Measurements from ENCODE around the gene IGFL4.

Gene IGFL4

DNA sequence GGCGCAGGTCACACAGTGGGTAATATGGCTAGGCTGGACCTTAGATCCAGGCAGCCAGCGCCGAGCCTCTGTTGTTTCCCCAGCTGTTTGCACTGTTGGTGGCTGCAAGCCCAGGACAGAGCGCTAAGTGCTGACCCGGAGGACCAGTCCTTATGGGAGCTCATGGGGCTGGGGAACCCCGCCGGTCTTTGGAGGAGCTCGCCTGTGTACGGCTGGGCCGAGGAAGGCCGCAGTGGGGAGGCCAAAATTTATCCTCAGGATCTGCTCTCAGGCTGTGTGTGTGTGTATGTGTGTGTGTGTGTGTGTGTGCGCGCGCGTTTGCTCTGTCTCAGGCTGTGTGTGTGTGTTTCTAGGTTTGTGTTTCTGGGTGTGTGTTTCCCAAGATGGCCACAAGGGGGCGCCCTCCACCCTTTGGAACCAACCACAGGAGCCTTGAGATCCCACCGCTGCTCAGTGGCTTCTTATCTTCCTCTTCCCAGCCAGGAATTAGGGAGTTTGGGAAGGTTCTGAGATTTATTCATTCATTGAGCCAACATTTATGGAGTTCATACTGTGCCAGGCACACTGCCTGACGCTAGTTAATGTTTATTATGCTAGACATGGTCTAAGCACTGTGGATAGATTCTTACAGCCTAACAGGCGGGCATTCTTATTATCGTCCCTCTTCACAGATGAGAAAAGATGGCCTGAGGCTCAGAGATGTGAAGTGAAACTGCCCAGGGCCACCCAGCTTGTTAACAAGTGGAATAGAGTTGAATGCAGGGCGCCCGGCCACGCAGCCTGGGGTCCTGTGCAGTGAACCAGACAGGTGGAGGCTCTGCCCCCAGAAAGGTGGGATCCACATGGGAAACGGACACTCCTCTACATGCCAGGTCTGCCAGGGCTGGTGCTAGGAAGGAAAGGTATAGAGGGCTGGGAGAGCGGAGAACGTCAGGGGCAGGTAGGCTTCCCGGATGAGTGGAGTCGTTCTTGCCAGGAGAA is 31.0 kb downstream of the IGFL4 start:
- no peak overlapping the region for H3K4me3 ChIP-seq (ENCODE audit: control insufficient read depth, low read depth, low read length)
- DNase-seq (ENCODE audit: low read depth) = no peak
- TF ChIP-seq, protein P1, sequence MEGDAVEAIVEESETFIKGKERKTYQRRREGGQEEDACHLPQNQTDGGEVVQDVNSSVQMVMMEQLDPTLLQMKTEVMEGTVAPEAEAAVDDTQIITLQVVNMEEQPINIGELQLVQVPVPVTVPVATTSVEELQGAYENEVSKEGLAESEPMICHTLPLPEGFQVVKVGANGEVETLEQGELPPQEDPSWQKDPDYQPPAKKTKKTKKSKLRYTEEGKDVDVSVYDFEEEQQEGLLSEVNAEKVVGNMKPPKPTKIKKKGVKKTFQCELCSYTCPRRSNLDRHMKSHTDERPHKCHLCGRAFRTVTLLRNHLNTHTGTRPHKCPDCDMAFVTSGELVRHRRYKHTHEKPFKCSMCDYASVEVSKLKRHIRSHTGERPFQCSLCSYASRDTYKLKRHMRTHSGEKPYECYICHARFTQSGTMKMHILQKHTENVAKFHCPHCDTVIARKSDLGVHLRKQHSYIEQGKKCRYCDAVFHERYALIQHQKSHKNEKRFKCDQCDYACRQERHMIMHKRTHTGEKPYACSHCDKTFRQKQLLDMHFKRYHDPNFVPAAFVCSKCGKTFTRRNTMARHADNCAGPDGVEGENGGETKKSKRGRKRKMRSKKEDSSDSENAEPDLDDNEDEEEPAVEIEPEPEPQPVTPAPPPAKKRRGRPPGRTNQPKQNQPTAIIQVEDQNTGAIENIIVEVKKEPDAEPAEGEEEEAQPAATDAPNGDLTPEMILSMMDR (IDR thresholded peaks at IDR 0.05; ENCODE audit: control insufficient read depth, insufficient read depth, low read depth, low read length, missing control alignments) = peak; percentile 84

DNA sequence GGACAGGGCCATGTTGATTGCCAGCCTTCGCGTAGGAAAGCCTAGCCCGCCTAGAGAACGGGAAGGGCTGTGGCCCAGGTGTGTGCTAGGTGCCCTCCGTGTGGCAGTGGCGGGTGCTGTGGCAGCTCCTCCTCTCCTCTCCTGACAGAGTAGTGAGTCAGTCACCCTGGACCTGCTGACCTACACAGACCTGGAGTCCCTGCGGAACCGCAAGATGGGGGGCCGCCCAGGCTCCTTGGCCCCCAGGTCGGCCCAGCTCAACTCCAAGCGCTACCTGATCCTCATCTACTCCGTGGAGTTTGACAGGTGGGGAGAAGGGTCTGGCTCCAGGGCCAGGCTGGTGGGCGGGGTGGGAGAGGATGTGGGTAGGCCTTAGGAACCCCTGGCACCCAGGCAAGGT is 34.4 kb downstream of the IGFL4 start:
- H3K4me3 ChIP-seq (ENCODE audit: control insufficient read depth, low read depth, low read length) = no peak overlapping the region
- TF ChIP-seq, protein P1 (IDR thresholded peaks at IDR 0.05; ENCODE audit: control insufficient read depth, insufficient read depth, low read depth, low read length, missing control alignments) = no peak
- no peak for DNase-seq (ENCODE audit: low read depth)

DNA sequence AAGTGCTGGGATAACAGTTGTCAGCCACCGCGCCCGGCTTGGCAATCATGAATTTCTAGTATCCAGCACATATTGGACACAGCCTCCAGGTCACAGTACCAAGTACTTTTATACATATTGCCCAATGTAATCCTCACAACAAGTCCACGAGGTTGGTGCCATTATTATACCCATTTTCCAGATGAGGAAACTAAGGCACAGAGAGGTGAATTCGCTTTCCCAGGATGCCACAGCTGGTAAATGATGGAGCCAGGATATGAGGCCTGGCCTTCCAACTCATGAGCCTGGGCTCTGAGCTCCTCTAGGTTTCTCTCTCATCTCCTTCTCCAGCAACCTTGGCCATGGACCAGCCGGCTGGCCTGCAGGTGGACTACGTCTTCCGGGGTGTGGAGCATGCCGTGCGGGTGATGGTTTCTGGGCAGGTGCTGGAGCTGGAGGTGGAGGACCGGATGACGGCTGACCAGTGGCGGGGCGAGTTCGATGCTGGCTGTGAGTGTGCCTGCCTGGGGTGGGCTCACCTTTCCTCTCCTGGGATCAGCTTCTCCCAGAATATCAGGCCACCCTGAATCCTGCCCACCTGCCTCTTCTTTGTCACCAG is 38.0 kb downstream of the IGFL4 start:
- no peak overlapping the region for H3K4me3 ChIP-seq (ENCODE audit: control insufficient read depth, low read depth, low read length)
- TF ChIP-seq, protein P1 (IDR thresholded peaks at IDR 0.05; ENCODE audit: control insufficient read depth, insufficient read depth, low read depth, low read length, missing control alignments) = no peak
- DNase-seq (ENCODE audit: low read depth) = no peak

DNA sequence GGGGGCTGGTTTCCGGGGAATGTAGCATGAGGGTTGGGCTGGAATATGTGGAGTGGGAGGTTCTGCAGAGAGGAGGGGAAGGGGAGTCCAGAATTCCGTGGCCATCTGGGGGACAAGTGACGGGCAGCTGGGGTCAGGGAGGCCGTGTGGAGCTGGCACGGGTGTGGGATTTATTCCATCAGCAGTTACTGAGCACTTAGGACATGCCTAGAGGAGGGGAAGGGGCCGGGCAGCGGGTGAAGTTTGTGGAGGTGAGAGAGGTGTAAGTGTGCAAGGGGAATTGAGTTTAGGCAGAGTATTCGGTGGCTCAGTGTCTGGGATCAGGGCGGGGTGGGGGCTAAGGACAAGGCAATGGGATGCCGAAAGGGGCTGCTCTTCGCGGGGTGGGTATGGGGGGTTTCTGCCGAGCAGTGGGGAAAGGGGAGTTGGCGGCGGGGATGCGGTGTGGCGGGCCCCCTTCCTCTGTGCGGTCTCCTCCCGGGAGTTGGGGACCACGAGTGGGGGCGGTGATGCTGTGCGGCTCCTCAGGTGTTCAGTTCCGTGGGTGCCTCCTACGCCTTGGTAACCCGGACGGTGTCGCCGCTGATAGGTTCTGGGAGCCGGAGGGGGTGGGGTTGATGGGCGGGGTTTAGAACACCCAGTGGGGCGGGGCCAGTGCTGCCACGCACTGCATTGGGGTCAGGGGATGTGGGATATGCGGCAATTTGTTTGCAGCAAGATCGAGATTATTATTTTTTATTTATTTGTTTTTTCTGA is 40.1 kb downstream of the IGFL4 start:
- TF ChIP-seq, protein P1 (IDR thresholded peaks at IDR 0.05; ENCODE audit: control insufficient read depth, insufficient read depth, low read depth, low read length, missing control alignments) = no peak
- no peak overlapping the region for H3K4me3 ChIP-seq (ENCODE audit: control insufficient read depth, low read depth, low read length)
- DNase-seq (ENCODE audit: low read depth) = no peak

DNA sequence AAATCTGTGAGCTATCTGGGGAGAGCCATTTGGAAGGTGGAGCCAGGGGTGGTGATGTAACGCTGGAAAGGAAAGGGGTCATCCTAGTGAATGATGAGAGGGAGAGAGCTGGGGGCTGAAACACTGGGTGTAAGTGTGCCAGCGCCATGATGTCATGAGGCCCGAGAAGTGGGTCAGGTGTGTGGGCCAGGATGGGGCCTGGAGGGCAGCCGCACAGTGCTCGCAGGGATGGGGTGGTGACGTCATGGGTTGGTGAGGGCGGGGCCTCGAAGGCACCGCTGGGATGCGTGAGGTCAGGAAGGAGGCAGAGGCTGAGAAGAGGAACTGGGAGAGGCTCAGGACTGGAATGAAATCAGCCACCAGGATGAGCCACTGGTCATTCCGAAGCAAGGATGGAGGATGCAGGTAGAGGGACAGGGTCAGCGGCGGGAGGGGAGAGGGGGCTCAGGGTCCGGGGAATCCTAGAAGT is 41.1 kb downstream of the IGFL4 start:
- H3K4me3 ChIP-seq (ENCODE audit: control insufficient read depth, low read depth, low read length) = no peak overlapping the region

DNA sequence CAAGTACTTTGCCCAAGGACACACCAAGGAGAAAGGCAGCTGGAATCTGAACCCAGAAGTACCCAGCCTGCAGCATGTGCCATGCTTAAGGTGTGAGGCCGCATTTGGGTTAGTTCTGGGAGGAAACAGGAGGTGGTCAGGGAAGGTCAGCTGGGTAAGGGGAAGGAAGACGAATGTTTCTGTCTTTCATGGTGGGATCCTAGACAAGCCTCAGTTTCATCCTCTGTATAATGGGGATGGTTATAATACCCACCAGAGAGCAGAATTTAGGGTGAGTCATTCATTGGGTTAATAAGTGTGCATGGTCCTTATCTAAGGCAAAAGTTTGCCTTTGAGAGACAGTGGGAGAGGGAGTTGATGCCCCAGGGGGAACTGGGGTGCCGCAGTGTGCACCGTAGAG is 42.0 kb downstream of the IGFL4 start:
- DNase-seq (ENCODE audit: low read depth) = no peak
- no peak overlapping the region for H3K4me3 ChIP-seq (ENCODE audit: control insufficient read depth, low read depth, low read length)
- TF ChIP-seq, protein P1 (IDR thresholded peaks at IDR 0.05; ENCODE audit: control insufficient read depth, insufficient read depth, low read depth, low read length, missing control alignments) = no peak

More for the DNA sequence above, 41.1 kb downstream of the IGFL4 start:
- DNase-seq (ENCODE audit: low read depth) = no peak
- TF ChIP-seq, protein P1 (IDR thresholded peaks at IDR 0.05; ENCODE audit: control insufficient read depth, insufficient read depth, low read depth, low read length, missing control alignments) = no peak

Measured in AG09309 (cell line).